SK-N-SH treated with all-trans-retinoic acid at 6 μM for 48 hours (cell line): ENCODE data around the gene ITGB1BP1.
"Not testable (repeated sequence)": the region's sequence is repeated elsewhere in the genome, so short reads cannot be mapped to it uniquely, and the experiment has no call there.

Source experiments
- ATAC-seq: fragments of 200-7000 bp; cut with Tn5 transposase; 3 replicates; pipeline ENCODE4 v1.9.1; 2020; ENCODE audit warnings: mild to moderate bottlenecking, moderate library complexity
- BACH2 ChIP-seq: fragments of 250-450 bp; sonication (Bioruptor Pico); IDR thresholded peaks from 2 replicates; pipeline ENCODE4 v1.9.0; 2021; ENCODE audit warnings: mild to moderate bottlenecking, borderline replicate concordance
- CSDC2 ChIP-seq: fragments of 250-450 bp; sonication (Bioruptor Pico); IDR thresholded peaks from 2 replicates; pipeline ENCODE4 v1.5.0; 2020; ENCODE audit warnings: mild to moderate bottlenecking, moderate library complexity
- ESRRG ChIP-seq: fragments of 250-450 bp; sonication (Bioruptor Pico); IDR thresholded peaks from 2 replicates; pipeline ENCODE4 v1.6.1; 2021; ENCODE audit warnings: mild to moderate bottlenecking
- GLIS3 ChIP-seq: fragments of 250-450 bp; sonication (Bioruptor Pico); IDR thresholded peaks from 2 replicates; pipeline ENCODE4 v1.5.0; 2020; ENCODE audit warnings: mild to moderate bottlenecking, moderate library complexity
- RARB ChIP-seq: fragments of 250-450 bp; sonication (Bioruptor Pico); IDR thresholded peaks from 2 replicates; pipeline ENCODE4 v1.8.0; 2021; ENCODE audit warnings: mild to moderate bottlenecking, moderate library complexity
- SNAI2 ChIP-seq: fragments of 250-450 bp; sonication (Bioruptor Pico); IDR thresholded peaks from 2 replicates; pipeline ENCODE4 v1.5.0; 2020; ENCODE audit warnings: mild to moderate bottlenecking, moderate library complexity
- TCF4 ChIP-seq: fragments of 250-450 bp; sonication (Bioruptor Pico); IDR thresholded peaks from 2 replicates; pipeline ENCODE4 v1.8.0; 2021; ENCODE audit warnings: mild to moderate bottlenecking, moderate library complexity, borderline replicate concordance
- TOX ChIP-seq: fragments of 250-450 bp; sonication (Bioruptor Pico); IDR thresholded peaks from 2 replicates; pipeline ENCODE4 v1.8.0; 2021; ENCODE audit warnings: mild to moderate bottlenecking, moderate library complexity, borderline replicate concordance
- ZFP3 ChIP-seq: fragments of 250-450 bp; sonication (Bioruptor Pico); IDR thresholded peaks from 2 replicates; pipeline ENCODE4 v1.5.0; 2020; ENCODE audit warnings: mild to moderate bottlenecking, moderate library complexity
- ZFP30 ChIP-seq: fragments of 450-650 bp; formaldehyde crosslinking; IDR thresholded peaks from 2 replicates; pipeline ENCODE4 v1.5.0; 2022; ENCODE audit warnings: mild to moderate bottlenecking, moderate library complexity
- ZNF565 ChIP-seq: fragments of 450-650 bp; formaldehyde crosslinking; conservative IDR thresholded peaks from 2 replicates; pipeline ENCODE4 v1.5.0; 2020; ENCODE audit warnings: low read depth, mild to moderate bottlenecking, moderate library complexity
- ZNF8 ChIP-seq: fragments of 450-650 bp; formaldehyde crosslinking; IDR thresholded peaks from 2 replicates; pipeline ENCODE4 v1.5.0; 2020; ENCODE audit warnings: mild to moderate bottlenecking, moderate library complexity
- TF ChIP-seq, protein P1 (sequence below): fragments of 250-450 bp; sonication (Bioruptor Pico); IDR thresholded peaks from 2 replicates; pipeline ENCODE4 v1.8.0; 2021; ENCODE audit warnings: low read depth, mild to moderate bottlenecking, moderate library complexity, borderline replicate concordance
- TF ChIP-seq, protein P2 (sequence below): fragments of 250-450 bp; sonication (Bioruptor Pico); IDR thresholded peaks from 2 replicates; pipeline ENCODE4 v1.5.1; 2021; ENCODE audit warnings: mild to moderate bottlenecking, moderate library complexity
- TF ChIP-seq, protein P3 (sequence below): fragments of 250-450 bp; sonication (Bioruptor Pico); IDR thresholded peaks from 2 replicates; pipeline ENCODE4 v1.5.0; 2020; ENCODE audit warnings: mild to moderate bottlenecking, moderate library complexity
- TF ChIP-seq, protein P4 (sequence below): fragments of 250-450 bp; sonication (Bioruptor Pico); IDR thresholded peaks from 2 replicates; pipeline ENCODE4 v1.8.0; 2020; ENCODE audit warnings: mild to moderate bottlenecking, moderate library complexity, borderline replicate concordance
- TF ChIP-seq, protein P5 (sequence below): fragments of 250-450 bp; sonication (Bioruptor Pico); IDR thresholded peaks from 2 replicates; pipeline ENCODE4 v1.5.1; 2020; ENCODE audit warnings: low read depth, mild to moderate bottlenecking, moderate library complexity

Gene ITGB1BP1

DNA sequence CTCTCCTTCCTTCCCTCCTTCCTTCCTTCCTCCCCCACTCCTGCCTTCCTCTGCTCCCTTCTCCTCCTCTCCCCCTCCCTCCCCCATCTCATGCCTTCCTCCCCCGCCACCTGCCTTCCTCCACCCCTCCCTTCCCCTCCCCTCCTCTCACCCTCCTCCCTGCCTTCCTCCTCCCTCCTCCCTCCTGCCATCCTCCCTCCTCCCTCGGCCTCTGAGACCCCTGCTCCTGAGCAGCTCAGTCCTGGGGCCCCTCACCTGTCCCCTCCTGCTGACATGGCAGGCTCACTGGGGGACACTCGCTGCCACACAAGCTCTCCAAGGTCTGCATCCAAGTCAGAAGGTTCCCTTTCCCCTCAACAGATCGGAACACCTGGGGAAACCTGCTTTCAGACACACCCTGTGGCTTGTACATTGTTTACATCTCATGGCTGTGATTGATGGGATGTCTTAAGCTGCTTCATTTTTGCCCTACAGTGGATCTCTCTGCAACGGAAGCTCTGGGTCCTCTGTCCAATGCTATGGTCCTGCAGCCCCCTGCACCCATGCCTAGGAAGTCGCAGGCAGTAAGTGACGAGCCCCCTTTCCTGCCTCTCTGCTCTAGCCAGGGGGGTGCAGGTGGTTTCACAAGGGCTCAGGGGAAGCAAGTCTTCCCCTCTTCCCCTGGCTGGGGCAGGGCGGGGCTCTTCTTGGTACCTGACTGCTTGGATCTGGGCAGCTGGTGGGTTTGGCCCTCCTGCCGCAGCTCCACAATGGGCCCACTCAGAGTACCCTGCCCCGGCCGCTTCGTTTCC is 22.9 kb downstream of the ITGB1BP1 start (continued):
- TF ChIP-seq, protein P1, sequence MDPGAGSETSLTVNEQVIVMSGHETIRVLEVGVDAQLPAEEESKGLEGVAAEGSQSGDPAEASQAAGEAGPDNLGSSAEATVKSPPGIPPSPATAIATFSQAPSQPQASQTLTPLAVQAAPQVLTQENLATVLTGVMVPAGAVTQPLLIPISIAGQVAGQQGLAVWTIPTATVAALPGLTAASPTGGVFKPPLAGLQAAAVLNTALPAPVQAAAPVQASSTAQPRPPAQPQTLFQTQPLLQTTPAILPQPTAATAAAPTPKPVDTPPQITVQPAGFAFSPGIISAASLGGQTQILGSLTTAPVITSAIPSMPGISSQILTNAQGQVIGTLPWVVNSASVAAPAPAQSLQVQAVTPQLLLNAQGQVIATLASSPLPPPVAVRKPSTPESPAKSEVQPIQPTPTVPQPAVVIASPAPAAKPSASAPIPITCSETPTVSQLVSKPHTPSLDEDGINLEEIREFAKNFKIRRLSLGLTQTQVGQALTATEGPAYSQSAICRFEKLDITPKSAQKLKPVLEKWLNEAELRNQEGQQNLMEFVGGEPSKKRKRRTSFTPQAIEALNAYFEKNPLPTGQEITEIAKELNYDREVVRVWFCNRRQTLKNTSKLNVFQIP (CRISPR knock-in tag) = no peak
- TF ChIP-seq ZFP30 (CRISPR knock-in tag) (no peak), CSDC2 (CRISPR knock-in tag) (no peak), RARB (CRISPR knock-in tag) (no peak), GLIS3 (no peak)
- TF ChIP-seq, protein P2, sequence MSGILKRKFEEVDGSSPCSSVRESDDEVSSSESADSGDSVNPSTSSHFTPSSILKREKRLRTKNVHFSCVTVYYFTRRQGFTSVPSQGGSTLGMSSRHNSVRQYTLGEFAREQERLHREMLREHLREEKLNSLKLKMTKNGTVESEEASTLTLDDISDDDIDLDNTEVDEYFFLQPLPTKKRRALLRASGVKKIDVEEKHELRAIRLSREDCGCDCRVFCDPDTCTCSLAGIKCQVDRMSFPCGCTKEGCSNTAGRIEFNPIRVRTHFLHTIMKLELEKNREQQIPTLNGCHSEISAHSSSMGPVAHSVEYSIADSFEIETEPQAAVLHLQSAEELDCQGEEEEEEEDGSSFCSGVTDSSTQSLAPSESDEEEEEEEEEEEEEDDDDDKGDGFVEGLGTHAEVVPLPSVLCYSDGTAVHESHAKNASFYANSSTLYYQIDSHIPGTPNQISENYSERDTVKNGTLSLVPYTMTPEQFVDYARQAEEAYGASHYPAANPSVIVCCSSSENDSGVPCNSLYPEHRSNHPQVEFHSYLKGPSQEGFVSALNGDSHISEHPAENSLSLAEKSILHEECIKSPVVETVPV (CRISPR knock-in tag) = no peak

DNA sequence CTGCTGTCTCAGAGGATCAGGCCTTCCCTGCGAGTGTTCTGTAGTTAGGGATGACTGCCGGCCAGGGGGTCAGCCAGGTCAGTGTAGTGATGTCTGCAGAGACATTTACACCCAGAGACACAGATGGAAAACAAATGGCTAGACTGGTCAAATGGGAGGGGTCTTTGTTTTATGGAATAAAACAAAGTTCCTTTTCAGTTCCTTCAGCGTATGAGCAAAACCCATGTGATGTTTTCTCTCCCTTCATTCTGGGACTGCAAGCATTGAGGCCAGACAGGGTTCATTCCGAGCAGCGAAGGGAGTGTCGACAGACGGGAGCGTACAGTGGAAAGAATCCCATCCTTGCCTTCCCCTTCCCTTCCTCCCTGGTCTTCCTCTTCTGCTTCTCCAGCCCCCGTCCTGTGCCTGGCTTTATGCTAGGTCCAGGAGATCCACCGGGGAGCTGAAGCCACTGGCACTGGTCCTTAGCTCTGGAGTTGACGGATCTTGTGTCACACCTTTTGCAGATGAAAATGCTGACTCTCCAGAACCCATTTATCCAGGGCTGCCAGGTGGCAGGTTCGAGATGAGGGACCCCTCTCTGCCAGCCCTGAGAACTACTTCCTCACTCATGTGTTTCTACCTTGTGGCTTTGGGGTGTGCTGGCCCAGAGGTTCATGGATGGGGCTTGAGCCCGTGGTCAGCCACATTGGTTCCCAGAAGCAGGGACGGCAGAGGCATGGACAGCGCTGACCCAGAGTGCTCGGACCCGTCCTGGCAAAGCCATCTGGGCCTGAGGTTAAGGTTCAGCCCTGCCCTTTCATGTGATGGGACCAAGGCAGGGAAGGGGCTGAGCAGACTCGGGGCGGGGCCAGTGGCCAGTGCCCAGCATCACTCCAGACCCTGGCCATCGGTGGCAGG is 24.2 kb downstream of the ITGB1BP1 start:
- TF ChIP-seq SNAI2 (CRISPR knock-in tag) = no peak
- TF ChIP-seq, protein P3, sequence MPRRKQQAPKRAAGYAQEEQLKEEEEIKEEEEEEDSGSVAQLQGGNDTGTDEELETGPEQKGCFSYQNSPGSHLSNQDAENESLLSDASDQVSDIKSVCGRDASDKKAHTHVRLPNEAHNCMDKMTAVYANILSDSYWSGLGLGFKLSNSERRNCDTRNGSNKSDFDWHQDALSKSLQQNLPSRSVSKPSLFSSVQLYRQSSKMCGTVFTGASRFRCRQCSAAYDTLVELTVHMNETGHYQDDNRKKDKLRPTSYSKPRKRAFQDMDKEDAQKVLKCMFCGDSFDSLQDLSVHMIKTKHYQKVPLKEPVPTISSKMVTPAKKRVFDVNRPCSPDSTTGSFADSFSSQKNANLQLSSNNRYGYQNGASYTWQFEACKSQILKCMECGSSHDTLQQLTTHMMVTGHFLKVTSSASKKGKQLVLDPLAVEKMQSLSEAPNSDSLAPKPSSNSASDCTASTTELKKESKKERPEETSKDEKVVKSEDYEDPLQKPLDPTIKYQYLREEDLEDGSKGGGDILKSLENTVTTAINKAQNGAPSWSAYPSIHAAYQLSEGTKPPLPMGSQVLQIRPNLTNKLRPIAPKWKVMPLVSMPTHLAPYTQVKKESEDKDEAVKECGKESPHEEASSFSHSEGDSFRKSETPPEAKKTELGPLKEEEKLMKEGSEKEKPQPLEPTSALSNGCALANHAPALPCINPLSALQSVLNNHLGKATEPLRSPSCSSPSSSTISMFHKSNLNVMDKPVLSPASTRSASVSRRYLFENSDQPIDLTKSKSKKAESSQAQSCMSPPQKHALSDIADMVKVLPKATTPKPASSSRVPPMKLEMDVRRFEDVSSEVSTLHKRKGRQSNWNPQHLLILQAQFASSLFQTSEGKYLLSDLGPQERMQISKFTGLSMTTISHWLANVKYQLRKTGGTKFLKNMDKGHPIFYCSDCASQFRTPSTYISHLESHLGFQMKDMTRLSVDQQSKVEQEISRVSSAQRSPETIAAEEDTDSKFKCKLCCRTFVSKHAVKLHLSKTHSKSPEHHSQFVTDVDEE (CRISPR knock-in tag) = no peak
- no peak for TF ChIP-seq ESRRG (CRISPR knock-in tag)
- TF ChIP-seq CSDC2 (CRISPR knock-in tag) = no peak
- TF ChIP-seq, protein P1 (CRISPR knock-in tag) = no peak
- TF ChIP-seq, protein P4, sequence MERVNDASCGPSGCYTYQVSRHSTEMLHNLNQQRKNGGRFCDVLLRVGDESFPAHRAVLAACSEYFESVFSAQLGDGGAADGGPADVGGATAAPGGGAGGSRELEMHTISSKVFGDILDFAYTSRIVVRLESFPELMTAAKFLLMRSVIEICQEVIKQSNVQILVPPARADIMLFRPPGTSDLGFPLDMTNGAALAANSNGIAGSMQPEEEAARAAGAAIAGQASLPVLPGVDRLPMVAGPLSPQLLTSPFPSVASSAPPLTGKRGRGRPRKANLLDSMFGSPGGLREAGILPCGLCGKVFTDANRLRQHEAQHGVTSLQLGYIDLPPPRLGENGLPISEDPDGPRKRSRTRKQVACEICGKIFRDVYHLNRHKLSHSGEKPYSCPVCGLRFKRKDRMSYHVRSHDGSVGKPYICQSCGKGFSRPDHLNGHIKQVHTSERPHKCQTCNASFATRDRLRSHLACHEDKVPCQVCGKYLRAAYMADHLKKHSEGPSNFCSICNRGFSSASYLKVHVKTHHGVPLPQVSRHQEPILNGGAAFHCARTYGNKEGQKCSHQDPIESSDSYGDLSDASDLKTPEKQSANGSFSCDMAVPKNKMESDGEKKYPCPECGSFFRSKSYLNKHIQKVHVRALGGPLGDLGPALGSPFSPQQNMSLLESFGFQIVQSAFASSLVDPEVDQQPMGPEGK = no peak
- TF ChIP-seq GLIS3 = no peak
- TF ChIP-seq ZNF8 (CRISPR knock-in tag) = no peak
- TF ChIP-seq RARB (CRISPR knock-in tag) = no peak
- TF ChIP-seq, protein P2 (CRISPR knock-in tag) = no peak
- TF ChIP-seq ZFP30 (CRISPR knock-in tag) = no peak
- TF ChIP-seq, protein P5, sequence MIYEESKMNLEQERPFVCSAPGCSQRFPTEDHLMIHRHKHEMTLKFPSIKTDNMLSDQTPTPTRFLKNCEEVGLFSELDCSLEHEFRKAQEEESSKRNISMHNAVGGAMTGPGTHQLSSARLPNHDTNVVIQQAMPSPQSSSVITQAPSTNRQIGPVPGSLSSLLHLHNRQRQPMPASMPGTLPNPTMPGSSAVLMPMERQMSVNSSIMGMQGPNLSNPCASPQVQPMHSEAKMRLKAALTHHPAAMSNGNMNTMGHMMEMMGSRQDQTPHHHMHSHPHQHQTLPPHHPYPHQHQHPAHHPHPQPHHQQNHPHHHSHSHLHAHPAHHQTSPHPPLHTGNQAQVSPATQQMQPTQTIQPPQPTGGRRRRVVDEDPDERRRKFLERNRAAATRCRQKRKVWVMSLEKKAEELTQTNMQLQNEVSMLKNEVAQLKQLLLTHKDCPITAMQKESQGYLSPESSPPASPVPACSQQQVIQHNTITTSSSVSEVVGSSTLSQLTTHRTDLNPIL (CRISPR knock-in tag) = no peak
- no peak for TF ChIP-seq ZFP3 (CRISPR knock-in tag)
- no peak for TF ChIP-seq ZNF565 (CRISPR knock-in tag)
- no peak for TF ChIP-seq TOX (CRISPR knock-in tag)
- no peak for TF ChIP-seq BACH2
- TF ChIP-seq TCF4 (CRISPR knock-in tag) = no peak
- ATAC-seq = no peak; the same call in 2 of the 3 replicates

DNA sequence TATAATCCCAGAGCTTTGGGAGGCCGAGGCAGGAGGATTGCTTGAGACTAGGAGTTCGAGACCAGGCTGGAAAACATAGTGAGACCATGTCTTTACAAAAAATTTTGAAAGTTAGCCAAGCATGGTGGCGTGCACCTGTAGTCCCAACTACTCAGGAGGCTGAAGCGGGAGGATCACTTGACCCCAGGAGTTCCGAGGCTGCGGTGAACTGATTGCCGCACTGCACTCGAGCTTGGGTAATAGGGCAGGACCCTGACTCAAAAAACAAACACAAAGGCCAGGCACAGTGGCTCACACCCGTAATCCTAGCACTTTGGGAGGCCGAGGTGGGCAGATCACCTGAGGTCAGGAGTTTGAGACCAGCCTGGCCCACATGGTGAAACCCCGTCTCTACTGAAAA is 25.1 kb downstream of the ITGB1BP1 start:
- ATAC-seq = not testable (repeated sequence)
